Muscle layer of colon (tissue), 2 donors: ENCODE data around the gene LMO4.

Source experiments
- H3K27ac ChIP-seq: one replicate; pipeline ENCODE4 v1.7.0; 2013; ENCODE audit warnings: low read depth, mild to moderate bottlenecking, low read length, moderate library complexity
- H3K27me3 ChIP-seq, 2 donors: one replicate each; pipeline ENCODE4 v1.7.0; 2013; ENCODE audit warnings: low read length in 2 of 2, mild to moderate bottlenecking in 2 of 2; ENCODE audit not compliant: insufficient read depth in 2 of 2, control insufficient read depth in 1 of 2
- H3K36me3 ChIP-seq: one replicate; pipeline ENCODE4 v1.7.0; 2013; ENCODE audit warnings: mild to moderate bottlenecking, low read length; ENCODE audit not compliant: insufficient read depth
- H3K4me1 ChIP-seq: one replicate; pipeline ENCODE4 v1.7.0; 2013; ENCODE audit warnings: mild to moderate bottlenecking, low read length; ENCODE audit not compliant: insufficient read depth
- H3K4me3 ChIP-seq, 2 donors: one replicate each; pipeline ENCODE4 v1.7.0; 2013; ENCODE audit warnings: low read length in 2 of 2, low read depth in 1 of 2, mild to moderate bottlenecking in 1 of 2, moderate library complexity in 1 of 2
- H3K9ac ChIP-seq: one replicate; pipeline ENCODE4 v1.7.0; 2013; ENCODE audit warnings: low read length
- H3K9me3 ChIP-seq: one replicate; pipeline ENCODE4 v1.7.0; 2013; ENCODE audit warnings: mild to moderate bottlenecking, low read length
- donor health status: abdominal sarcoma.
- donor health status: Adenocarcinoma of cecum.

The LMO4 gene

DNA sequence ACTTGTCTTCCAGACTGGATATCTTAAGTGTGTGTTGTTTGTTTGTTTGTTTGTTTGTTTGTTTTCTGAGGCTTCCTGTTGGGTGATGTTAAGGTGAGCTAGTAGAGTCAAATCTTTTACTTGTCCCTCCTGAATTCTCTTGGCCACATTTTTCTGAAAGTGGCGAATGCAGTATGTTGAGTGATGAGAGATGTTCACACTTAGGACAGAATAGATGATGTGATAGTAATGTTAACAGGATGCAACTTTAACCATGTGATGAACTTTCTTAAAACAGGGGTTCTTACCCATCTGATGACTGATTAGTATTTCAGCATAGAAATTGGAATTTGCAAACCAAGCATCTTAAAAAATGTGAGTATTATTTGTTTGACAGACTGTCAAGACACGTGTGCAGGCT, 40.2 kb downstream of the LMO4 start:
- no peaks in the 10 kb centered on the region for H3K36me3 ChIP-seq
- H3K9me3 ChIP-seq = no peaks in the 10 kb centered on the region
- no peak overlapping the region for H3K27ac ChIP-seq
- H3K9ac ChIP-seq = no peak overlapping the region
- no peak overlapping the region for H3K4me3 ChIP-seq
- peaks cover 7% of the 10 kb centered on the region for H3K4me1 ChIP-seq
- H3K27me3 ChIP-seq = no peaks in the 10 kb centered on the region

DNA sequence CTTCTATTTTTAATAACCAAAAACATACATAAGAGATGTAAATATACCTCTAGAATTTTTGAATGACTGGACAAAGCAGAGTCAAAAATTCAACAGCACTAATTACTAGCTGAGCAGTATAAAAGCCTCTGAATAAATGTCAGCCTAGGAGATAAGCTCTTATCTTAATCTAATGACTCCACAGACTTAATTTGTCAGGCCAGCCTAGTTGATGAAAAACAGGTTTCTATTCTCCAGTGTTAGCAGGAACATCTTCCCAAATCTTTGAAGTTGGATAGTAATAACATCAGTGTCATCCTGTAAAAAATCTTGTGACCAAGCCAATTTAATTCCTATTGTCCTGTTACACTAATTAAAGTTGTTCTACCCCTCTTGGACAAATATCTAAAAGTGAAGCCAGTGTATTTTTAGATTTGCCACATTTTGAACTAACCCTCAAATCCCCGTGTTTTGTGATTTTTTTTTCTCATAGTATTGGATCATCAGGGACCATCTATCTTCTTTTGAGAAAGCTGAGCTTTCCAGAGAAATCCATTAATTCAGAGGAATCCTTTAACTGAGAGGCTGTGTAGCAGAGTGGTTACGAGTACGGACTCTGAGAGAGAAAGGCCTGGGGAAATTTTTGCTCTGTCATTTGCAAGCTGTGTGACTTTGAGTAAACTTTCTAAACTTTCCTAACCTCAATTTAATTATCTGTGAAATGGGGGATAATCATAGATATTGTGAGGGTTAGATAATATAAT, 41.2 kb downstream of the LMO4 start:
- H3K4me3 ChIP-seq = no peak overlapping the region
- no peaks in the 10 kb centered on the region for H3K9me3 ChIP-seq
- peaks cover 7% of the 10 kb centered on the region for H3K4me1 ChIP-seq
- H3K36me3 ChIP-seq = no peaks in the 10 kb centered on the region
- no peak overlapping the region for H3K9ac ChIP-seq
- H3K27me3 ChIP-seq = no peaks in the 10 kb centered on the region
- no peak overlapping the region for H3K27ac ChIP-seq

DNA sequence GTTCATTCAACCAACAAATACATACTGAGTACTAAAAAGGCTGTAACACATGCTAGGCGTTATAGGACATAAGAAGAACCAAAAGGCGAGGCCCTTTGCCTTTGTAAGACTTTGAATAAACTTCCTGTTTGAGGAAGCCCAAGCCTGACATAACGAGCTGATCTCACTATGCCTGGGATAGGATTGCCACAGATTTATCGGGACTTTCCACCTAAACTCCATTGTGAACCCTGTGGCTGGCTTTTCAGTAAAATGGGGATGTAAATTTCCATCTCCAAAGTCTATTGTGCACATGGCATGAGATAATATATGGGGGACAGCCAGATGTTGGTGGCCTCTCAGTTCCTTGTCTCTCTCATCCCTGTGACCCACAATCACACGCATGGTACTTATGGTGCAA, 41.9 kb downstream of the LMO4 start:
- no peaks in the 10 kb centered on the region for H3K27me3 ChIP-seq
- H3K4me1 ChIP-seq = peaks cover 7% of the 10 kb centered on the region
- H3K36me3 ChIP-seq = no peaks in the 10 kb centered on the region
- H3K27ac ChIP-seq = no peak overlapping the region
- no peak overlapping the region for H3K4me3 ChIP-seq
- H3K9me3 ChIP-seq = no peaks in the 10 kb centered on the region
- H3K9ac ChIP-seq = no peak overlapping the region

DNA sequence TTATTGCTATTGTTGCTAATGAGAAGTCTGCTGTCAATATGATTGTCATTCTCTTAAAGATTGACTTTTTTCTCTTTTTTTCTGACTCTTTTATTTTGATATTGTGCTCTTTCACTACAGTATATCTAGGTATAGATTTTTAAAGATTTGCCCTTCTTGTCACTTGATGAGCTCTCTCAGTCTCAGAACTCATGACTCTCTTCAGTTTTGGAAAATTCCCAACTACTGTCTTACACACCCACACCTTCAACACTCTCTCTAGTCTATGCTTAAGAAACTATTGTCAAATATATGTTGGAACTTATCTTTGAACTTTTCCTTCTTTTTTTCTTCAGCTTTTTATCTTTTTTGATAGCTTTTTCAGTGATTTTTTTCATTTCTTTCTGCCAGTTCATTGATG, 50.6 kb downstream of the LMO4 start:
- no peak overlapping the region for H3K9ac ChIP-seq
- no peaks in the 10 kb centered on the region for H3K4me1 ChIP-seq
- no peaks in the 10 kb centered on the region for H3K9me3 ChIP-seq
- no peaks in the 10 kb centered on the region for H3K36me3 ChIP-seq
- H3K27ac ChIP-seq = no peak overlapping the region
- H3K4me3 ChIP-seq = no peak overlapping the region
- H3K27me3 ChIP-seq = no peaks in the 10 kb centered on the region

DNA sequence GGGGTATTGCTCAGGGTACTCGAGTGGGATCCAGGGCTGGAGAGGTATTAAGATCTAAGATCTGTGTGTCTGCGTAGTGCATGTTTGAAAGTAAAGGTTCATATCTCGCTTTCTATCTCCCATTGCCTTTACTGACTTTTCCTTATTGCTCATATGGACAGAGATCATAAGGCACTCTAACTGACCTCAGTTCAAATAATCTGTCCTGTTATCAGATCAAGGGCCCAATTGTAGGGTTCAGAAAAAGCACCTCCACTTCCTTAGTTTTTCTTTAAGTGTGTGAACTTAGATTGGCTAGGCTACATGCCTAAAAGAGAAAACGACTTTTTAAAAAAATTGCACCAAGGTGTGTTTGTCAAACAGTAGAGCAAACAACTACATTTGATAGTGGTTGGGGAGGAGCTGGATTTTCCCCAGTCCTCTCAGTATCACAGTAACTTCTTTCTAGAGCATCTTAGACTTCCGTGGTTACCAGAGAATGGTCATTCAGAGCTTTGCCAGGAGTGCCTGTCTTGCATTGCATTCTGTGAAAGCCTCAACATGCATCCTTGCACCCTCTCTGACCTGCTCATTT, 57.6 kb downstream of the LMO4 start:
- Histone ChIP-seq H3K4me1 (no peaks in the 10 kb centered on the region), H3K4me3 (no peak overlapping the region), H3K27ac (no peak overlapping the region), H3K9ac (no peak overlapping the region), H3K9me3 (no peaks in the 10 kb centered on the region), H3K27me3 (no peaks in the 10 kb centered on the region), H3K36me3 (no peaks in the 10 kb centered on the region)

DNA sequence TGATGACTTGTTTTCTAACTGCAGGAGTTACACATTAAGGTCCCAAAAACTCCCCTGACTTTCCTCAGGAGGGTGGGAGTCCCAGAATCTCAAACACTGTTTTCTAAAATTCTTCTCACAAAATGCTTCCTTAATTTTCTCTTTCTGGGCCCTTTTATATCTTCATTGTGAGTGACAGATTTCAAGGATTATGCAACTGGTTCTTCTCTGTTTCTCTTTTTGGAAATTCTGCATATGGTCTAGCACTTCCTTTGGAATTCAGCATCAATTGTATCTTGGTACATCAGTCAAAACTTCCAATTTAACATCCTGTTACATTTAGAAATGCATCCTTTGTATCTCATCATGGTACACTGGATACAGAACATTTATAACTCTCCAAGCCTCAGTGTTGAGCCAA, 59.7 kb downstream of the LMO4 start:
- no peaks in the 10 kb centered on the region for H3K4me1 ChIP-seq
- no peaks in the 10 kb centered on the region for H3K36me3 ChIP-seq

DNA sequence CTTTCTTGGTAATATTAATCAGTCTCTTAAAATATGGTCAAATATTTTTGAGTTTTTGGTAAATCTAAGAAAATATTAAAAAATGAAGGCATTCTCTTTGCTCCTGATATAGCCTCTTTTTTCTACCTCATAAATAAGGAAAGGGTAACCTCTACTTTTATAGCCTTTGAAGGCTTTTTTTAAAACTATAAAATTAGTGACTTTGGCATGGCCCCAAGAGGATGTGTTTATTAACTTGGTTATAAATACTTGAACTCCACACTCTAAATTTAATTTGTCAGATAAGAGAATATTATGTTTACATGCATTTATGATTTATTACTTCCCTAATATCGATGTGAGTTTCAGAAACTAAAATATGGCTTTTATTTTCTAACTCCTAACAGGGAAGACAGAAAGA, 60.3 kb downstream of the LMO4 start:
- Histone ChIP-seq H3K9ac (no peak overlapping the region), H3K36me3 (no peaks in the 10 kb centered on the region), H3K27me3 (no peaks in the 10 kb centered on the region), H3K9me3 (no peaks in the 10 kb centered on the region), H3K27ac (no peak overlapping the region), H3K4me3 (no peak overlapping the region), H3K4me1 (no peaks in the 10 kb centered on the region)

More for the DNA sequence above, 59.7 kb downstream of the LMO4 start:
- Histone ChIP-seq H3K9me3 (no peaks in the 10 kb centered on the region), H3K9ac (no peak overlapping the region), H3K4me3 (no peak overlapping the region), H3K27me3 (no peaks in the 10 kb centered on the region), H3K27ac (no peak overlapping the region)

DNA sequence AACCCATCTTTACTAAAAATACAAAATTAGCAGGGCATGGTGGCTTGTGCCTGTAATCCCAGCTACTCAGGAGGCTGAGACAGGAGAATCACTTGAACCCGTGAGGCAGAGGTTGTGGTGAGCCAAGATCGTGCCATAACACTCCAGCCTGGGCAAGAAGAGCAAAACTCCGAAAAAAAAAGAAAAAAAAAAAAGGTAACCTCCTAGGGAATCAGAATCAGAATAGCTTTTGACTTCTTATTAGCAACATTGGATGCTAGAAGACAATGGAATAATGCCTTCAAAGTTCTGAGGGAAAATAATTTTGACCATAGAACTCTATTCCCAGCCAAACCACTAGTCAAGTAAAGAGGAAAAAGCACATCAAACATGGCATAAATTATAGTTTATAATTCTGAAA, 60.9 kb downstream of the LMO4 start:
- H3K27ac ChIP-seq = no peak overlapping the region
- no peaks in the 10 kb centered on the region for H3K36me3 ChIP-seq
- H3K4me3 ChIP-seq = no peak overlapping the region
- no peaks in the 10 kb centered on the region for H3K27me3 ChIP-seq
- no peaks in the 10 kb centered on the region for H3K4me1 ChIP-seq
- H3K9me3 ChIP-seq = no peaks in the 10 kb centered on the region
- no peak overlapping the region for H3K9ac ChIP-seq

DNA sequence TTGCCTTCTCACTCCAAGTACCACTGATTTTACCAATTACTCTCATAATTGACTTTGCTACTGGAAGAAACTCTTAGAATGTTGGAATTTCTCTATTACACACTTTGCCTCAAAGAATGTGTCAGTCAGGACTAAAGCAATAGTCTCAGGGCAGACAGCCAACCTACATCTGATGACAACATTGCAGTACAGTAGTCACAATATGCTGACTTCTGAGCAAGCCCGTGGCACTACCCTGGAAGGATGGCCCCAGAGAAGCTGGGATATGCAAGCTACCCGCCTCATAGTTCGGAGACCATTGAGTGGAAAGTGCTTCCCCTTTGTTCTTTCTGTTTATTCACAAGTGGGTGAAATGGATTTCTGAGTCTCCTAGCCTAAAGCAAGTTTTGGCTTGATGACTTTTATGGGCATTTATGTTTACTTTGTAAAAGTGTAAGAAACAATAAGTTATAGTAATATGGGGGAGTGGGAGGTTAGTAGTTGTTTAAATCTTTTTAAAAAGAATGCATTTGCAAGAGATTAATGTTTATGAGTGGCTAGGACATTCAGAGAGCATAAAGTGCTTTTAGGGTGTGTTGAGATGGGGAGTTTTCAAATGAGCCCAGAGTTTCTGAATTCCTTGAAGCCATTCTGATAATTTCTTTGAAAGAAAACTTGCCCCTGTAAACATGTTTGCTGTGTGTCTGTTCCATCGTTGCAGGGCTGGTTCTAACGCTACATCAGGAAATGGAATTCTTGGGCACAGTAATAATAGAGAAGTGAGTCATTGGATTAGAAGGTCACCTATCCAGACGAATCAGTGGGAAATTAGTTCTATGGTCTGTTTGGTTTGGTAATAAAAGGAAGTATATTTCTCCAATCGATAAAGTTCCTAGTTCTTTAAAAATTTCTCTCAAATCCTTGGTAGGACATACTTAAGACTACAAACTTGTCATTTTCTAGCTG, 63.8 kb downstream of the LMO4 start:
- Histone ChIP-seq H3K4me1 (no peaks in the 10 kb centered on the region), H3K9ac (no peak overlapping the region), H3K36me3 (no peaks in the 10 kb centered on the region), H3K4me3 (no peak overlapping the region), H3K27ac (no peak overlapping the region), H3K27me3 (no peaks in the 10 kb centered on the region), H3K9me3 (no peaks in the 10 kb centered on the region)

DNA sequence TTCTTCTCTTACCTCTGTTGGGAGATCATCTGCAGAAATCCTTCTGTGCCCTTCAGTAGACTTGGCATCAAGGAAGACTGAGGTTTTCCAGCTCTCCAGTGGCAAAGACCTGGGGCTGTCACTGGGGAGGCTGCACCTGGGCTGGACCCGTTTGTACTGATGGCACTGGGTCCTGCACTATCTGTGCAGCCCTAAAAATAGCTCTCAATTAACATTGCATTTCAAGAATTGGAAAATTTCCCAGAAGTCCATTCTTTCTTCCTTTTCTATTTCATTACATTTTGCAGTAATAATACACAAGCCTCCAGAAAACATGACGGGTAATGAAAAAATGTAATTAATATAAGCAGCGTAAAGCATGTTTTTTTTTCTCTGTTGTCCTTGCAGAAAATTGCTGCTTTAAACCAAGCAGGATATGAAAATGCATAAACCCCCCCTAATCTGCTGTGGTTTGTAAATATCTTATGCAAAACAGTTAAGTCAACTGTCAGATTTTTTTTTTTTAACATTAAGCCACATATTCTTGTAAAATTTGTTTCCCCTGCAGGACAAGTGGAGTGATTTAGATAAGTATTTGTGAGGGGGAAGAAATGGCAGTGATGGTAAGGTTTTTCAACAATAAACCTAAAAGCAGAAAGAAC, 64.9 kb downstream of the LMO4 start:
- Histone ChIP-seq H3K4me1 (no peaks in the 10 kb centered on the region), H3K9me3 (no peaks in the 10 kb centered on the region), H3K27me3 (no peaks in the 10 kb centered on the region), H3K36me3 (no peaks in the 10 kb centered on the region), H3K9ac (no peak overlapping the region), H3K27ac (no peak overlapping the region), H3K4me3 (no peak overlapping the region)

DNA sequence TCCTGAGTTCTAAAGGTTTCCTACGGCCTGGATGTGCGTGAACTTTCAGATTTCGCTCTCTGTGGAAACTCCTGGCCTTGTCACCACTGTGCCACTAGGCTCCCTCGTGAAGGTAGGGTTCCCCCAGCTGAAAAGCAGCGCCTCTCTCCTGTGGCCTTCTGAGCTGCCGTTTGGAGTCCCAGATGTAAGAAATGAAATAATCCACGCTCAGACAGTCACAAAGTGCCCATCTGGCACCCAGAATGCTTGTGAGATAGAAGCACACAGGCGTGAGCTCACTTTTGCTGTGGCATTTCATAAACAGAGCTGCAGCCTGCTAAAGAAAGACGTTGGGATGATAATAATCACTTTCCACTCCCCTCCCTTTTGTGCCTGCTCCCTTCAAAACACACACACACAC, 65.8 kb downstream of the LMO4 start:
- Histone ChIP-seq H3K4me1 (no peaks in the 10 kb centered on the region), H3K27ac (no peak overlapping the region), H3K9ac (no peak overlapping the region), H3K4me3 (no peak overlapping the region), H3K36me3 (no peaks in the 10 kb centered on the region), H3K27me3 (no peaks in the 10 kb centered on the region), H3K9me3 (no peaks in the 10 kb centered on the region)
